Adipocyte (in vitro differentiated cells): ENCODE data around the gene FAF1.
"Not testable (repeated sequence)": the region's sequence is repeated elsewhere in the genome, so short reads cannot be mapped to it uniquely, and the experiment has no call there.

ENCODE experiments used
- DNase-seq: peaks from one replicate; pipeline ENCODE4 v3.0.0-alpha.2; 2015; ENCODE audit warnings: low read depth
- H3K27me3 ChIP-seq: replicated peaks from 2 replicates; pipeline ENCODE4 v1.7.0; 2013; ENCODE audit warnings: mild to moderate bottlenecking, low read length, moderate library complexity; ENCODE audit not compliant: control insufficient read depth, insufficient read depth
- H3K36me3 ChIP-seq: 2 replicates; pipeline ENCODE4 v1.7.0; 2013; ENCODE audit warnings: low read length, mild to moderate bottlenecking, moderate library complexity; ENCODE audit not compliant: control insufficient read depth, insufficient read depth, severe bottlenecking
- H3K4me1 ChIP-seq: 2 replicates; pipeline ENCODE4 v1.7.0; 2013; ENCODE audit warnings: mild to moderate bottlenecking, low read length, moderate library complexity; ENCODE audit not compliant: control insufficient read depth, insufficient read depth
- H3K4me3 ChIP-seq: 2 replicates; pipeline ENCODE4 v1.7.0; 2013; ENCODE audit warnings: mild to moderate bottlenecking, low read length, moderate library complexity
- H3K9ac ChIP-seq: 2 replicates; pipeline ENCODE4 v1.7.0; 2013; ENCODE audit warnings: mild to moderate bottlenecking, low read length, moderate library complexity
- H3K9me3 ChIP-seq: 2 replicates; pipeline ENCODE4 v1.7.0; 2013; ENCODE audit warnings: mild to moderate bottlenecking, low read length, moderate library complexity; ENCODE audit not compliant: control insufficient read depth

The FAF1 gene

DNA sequence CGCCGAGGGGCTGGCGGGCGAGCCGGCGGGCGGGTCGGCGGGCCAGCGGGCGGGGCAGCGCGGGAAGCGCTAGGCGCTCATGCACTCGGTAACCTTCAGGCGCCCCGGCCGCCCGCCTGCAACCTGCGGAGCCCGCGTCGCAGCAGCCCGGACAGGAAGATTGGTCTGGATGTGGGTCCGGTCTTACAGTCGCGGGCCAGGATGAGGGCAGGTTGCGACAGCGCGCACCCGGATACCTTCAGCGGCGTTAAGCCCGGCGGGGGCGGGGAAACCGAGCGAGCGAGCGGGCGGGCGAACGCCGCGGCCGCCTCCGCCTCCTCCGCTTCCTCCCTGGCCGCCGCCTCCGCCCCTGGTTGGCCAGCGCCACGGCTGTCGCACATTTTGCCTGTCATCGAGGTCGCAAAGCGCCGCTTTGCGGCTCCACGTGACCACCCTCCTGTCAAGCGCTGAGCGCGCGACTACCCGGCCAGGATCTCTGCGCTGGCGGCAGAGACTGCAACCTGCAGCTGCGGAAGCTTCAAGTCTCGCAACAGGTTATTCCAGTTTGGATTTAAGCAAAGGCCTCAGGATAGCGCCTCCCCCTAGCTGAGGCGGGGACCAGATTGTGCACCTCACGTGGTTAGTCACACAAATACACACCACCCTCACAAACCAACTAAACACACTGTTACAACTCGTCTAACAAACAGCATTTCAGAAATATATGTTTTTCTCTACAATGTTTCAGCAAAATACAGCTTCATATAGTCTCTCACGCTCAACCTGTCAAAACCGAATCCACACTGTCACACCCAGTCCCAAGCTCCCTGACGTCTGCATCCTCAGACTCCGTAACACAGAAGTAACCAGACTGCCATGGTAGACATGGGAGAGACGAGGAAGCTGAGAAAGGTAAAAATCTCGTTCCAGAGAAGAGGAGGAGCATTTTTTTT is at the start of gene FAF1:
Gene FAF1 (minus strand): TSS at position 355 of the 932 bp plus-strand sequence. CDS start 456 bp downstream, outside the sequence.
- Histone ChIP-seq H3K9ac (peak within 1 kb of the TSS; percentile 94), H3K4me1 (peaks cover 5% of the 10 kb centered on the region), H3K9me3 (no peaks in the 10 kb centered on the region), H3K27me3 (no peaks in the 10 kb centered on the region), H3K36me3 (no peaks in the 10 kb centered on the region), H3K4me3 (peak within 1 kb of the TSS; percentile 100)
- DNase-seq = peak; percentile 97

- Histone ChIP-seq H3K27me3 (no peaks in the 10 kb centered on the region), H3K36me3 (peaks cover 2% of the 10 kb centered on the region), H3K9me3 (peaks cover 5% of the 10 kb centered on the region), H3K4me1 (peaks cover 4% of the 10 kb centered on the region), H3K9ac (peak overlapping the region; percentile 15), H3K4me3 (no peak overlapping the region)
- DNase-seq = no peak
Observed at GRCh38 chr1:51009381-51009780, 49.3 kb upstream of the FAF1 start.

DNA sequence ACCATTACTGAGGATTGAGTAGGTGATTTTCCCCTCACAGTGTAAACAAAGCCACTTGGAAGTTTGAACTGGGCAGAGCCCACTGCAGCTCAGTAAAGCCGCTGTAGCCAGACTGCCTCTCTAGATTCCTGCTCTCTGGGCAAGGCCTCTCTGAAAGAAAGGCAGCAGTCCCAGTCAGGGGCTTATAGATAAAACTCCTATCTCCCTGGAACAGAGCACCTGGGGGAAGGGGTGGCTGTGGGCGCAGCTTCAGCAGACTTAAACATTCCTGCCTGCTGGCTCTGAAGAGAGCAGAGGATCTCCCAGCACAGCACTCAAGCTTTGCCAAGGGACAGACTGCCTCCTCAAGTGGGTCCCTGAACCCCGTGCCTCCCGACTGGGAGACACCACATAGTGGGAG is 45.5 kb upstream of the FAF1 start:
- H3K4me1 ChIP-seq, DNase-seq, H3K4me3 ChIP-seq, H3K9ac ChIP-seq, H3K9me3 ChIP-seq, H3K27me3 ChIP-seq: not testable (repeated sequence)
- H3K36me3 ChIP-seq = peaks cover 11% of the 10 kb centered on the region

DNA sequence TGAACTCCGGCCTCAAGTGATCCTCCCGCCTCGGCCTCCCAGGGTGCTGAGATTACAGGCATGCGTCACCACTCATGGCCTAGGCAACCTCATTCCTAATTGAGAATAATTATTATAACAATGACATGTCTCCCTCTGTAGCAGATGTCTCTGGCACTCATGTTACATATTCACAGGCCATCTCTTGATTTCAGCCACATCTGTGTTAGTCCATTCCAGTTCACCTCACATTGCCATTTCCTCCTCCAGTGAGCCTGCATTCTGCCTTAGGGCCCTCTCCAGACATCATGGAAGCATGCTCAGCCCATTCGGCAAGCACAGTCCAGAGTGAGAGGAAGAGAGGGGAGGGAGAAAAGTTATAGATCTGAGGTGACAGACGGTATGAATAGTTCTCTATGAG is 42.4 kb upstream of the FAF1 start:
- Histone ChIP-seq H3K27me3 (no peaks in the 10 kb centered on the region), H3K36me3 (peaks cover 11% of the 10 kb centered on the region), H3K9me3 (no peaks in the 10 kb centered on the region), H3K4me3 (no peak overlapping the region), H3K4me1 (no peaks in the 10 kb centered on the region), H3K9ac (no peak overlapping the region)
- no peak for DNase-seq

- Histone ChIP-seq H3K36me3 (peaks cover 11% of the 10 kb centered on the region), H3K9me3 (no peaks in the 10 kb centered on the region), H3K27me3 (no peaks in the 10 kb centered on the region), H3K9ac (no peak overlapping the region), H3K4me3 (no peak overlapping the region), H3K4me1 (peaks cover 3% of the 10 kb centered on the region)
- DNase-seq = no peak
Observed at GRCh38 chr1:51000651-51001050, 40.6 kb upstream of the FAF1 start.

GRCh38 chr1:51000160-51000559 is 40.1 kb upstream of the FAF1 start:
- no peak overlapping the region for H3K4me3 ChIP-seq
- no peaks in the 10 kb centered on the region for H3K27me3 ChIP-seq
- H3K4me1 ChIP-seq = peaks cover 5% of the 10 kb centered on the region
- H3K9ac ChIP-seq = no peak overlapping the region
- DNase-seq = no peak
- peaks cover 11% of the 10 kb centered on the region for H3K36me3 ChIP-seq
- H3K9me3 ChIP-seq = no peaks in the 10 kb centered on the region

DNA sequence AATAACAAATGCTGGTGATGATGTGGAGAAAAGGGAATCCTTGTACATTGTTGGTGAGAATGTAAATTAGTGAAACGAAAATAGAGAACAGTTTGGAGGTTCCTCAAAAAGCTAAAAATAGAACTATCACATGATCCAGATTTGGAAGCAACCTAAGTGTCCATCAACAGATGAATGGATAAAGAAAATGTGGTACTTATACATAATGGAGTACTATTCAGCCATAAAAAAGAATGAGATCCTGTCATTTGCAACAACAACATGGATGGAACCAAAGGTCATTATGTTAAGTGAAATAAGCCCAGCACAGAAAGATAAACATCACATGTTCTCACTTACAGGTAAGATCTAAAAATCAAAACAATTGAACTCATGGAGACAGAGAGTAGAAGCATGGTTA is 39.3 kb upstream of the FAF1 start:
- not testable (repeated sequence) for H3K4me1 ChIP-seq, H3K9ac ChIP-seq, H3K36me3 ChIP-seq, DNase-seq, H3K9me3 ChIP-seq, H3K4me3 ChIP-seq, H3K27me3 ChIP-seq

DNA sequence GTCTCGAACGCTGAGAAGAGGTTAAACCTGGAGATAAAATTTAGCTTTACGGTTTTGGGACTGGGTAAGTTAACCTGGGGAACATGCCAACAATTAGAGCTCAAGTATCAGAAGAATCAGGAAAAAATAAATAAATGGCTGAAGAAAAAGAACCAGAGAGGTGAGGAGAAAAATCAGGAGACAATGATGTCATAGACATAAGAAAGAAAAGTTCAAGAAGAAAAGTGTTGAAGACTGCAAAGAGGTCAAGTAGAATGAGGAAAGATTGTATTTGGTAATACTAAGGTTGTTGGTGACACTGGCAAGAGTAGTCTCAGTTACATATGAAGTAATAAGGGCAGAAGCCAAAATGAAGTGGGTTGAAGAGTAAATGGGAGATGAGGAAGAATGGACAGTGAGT is 36.0 kb upstream of the FAF1 start:
- no peaks in the 10 kb centered on the region for H3K36me3 ChIP-seq
- no peak for DNase-seq
- H3K4me3 ChIP-seq = no peak overlapping the region

DNA sequence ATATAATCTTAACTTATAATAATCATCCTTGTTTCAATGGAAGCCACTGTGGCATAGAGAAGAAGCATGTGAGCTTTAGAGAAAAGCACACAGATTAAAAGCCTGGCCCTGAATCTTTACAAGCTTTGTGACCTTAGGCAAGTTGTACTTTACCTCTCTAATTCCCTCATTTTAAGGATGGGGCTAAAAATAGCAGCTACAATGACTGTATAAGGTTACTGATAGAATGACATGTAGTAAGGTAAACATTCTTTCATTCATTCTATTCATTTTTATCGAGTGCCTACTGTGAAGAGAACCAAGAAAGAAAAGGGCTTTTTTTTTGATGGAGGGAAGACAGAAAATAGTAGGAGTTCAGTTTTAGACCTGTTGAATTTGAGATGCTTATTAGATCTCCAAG is 35.6 kb upstream of the FAF1 start:
- no peaks in the 10 kb centered on the region for H3K27me3 ChIP-seq
- H3K36me3 ChIP-seq = no peaks in the 10 kb centered on the region
- peak overlapping the region; percentile 42 for H3K9ac ChIP-seq
- DNase-seq = no peak
- no peaks in the 10 kb centered on the region for H3K9me3 ChIP-seq
- peaks cover 5% of the 10 kb centered on the region for H3K4me1 ChIP-seq
- H3K4me3 ChIP-seq = no peak overlapping the region

More for the DNA sequence above, 36.0 kb upstream of the FAF1 start:
- Histone ChIP-seq H3K27me3 (no peaks in the 10 kb centered on the region), H3K4me1 (peaks cover 5% of the 10 kb centered on the region), H3K9ac (peak overlapping the region; percentile 42), H3K9me3 (no peaks in the 10 kb centered on the region)

GRCh38 chr1:50994997-50995396 is 34.9 kb upstream of the FAF1 start:
- no peaks in the 10 kb centered on the region for H3K27me3 ChIP-seq
- H3K9ac ChIP-seq = no peak overlapping the region
- H3K9me3 ChIP-seq = no peaks in the 10 kb centered on the region
- H3K4me1 ChIP-seq = peaks cover 8% of the 10 kb centered on the region
- H3K4me3 ChIP-seq = no peak overlapping the region
- H3K36me3 ChIP-seq = no peaks in the 10 kb centered on the region
- DNase-seq = no peak

DNA sequence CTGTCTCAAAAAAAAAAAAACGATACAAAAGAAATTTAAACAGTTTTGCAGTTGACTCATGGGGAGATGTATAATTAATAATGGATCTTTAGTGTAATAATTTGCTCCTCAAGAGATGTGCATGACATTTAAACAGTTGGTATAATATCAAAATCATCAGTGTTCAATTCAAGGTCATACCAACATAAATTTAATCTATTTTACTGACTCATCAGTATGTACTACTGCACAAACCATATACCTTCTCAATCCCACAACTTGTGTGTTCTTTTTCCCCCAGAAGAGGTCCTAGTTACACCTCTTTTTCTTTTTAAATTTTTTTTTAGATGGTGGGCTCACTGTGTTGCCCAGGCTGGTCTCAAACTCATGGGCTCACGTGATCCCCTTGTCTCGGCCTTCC is 33.6 kb upstream of the FAF1 start:
- Histone ChIP-seq H3K27me3 (no peaks in the 10 kb centered on the region), H3K36me3 (no peaks in the 10 kb centered on the region), H3K4me1 (peaks cover 15% of the 10 kb centered on the region), H3K9me3 (no peaks in the 10 kb centered on the region), H3K4me3 (no peak overlapping the region), H3K9ac (no peak overlapping the region)
- no peak for DNase-seq
